ENCODE results near the gene CHI3L1. TPM values are rescaled to one million over a fixed set of nuclear protein-coding genes. Genes with fewer than 3 reads are reported as not detected.

Gene CHI3L1
- total RNA-seq, 1 experiment from 2014 or later, result not detected

GRCh38 chr1:203185585-203185984 is 919 bp downstream of the CHI3L1 start (continued):
- TF ChIP-seq RAD21 (IDR thresholded peaks at IDR 0.05; ENCODE audit: low read depth) (no peak), MAX (IDR thresholded peaks at IDR 0.05) (no peak), SRF (IDR thresholded peaks at IDR 0.05; ENCODE audit: low read depth) (no peak), EGR1 (IDR thresholded peaks at IDR 0.05; ENCODE audit: low read depth) (no peak), CEBPB (IDR thresholded peaks at IDR 0.05; ENCODE audit: low read depth) (no peak)

- intact Hi-C loops (cut with micrococcal nuclease), result no loop called here
- H3K4me1 ChIP-seq (ENCODE audit: control insufficient read depth in 1 of 2, insufficient read depth in 2 of 2, low read length in 2 of 2), result peaks cover 0 to 25% of the 10 kb centered on the region in 2 experiments; a peak in 2 of 4 replicates
- CTCF ChIA-PET, result interaction anchor here (1.1 kb wide), 2 partner anchors 9 to 12 kb away, joined by 3 to 4 read pairs; partner anchors contain the start of gene MYBPH
These were observed 1.4 kb downstream of the CHI3L1 start for GRCh38 chr1:203185061-203185461.

More at GRCh38 chr1:203185061-203185461, 1.4 kb downstream of the CHI3L1 start:
- H3K9me3 ChIP-seq (ENCODE audit: control insufficient read depth in 1 of 2, insufficient read depth in 1 of 2, low read depth in 1 of 2, low read length in 2 of 2), result no peaks in the 10 kb centered on the region
- no peak overlapping the region for H3K27ac ChIP-seq (ENCODE audit: low read depth, low read length)
- BruUV-seq (replicated peaks), result no TSS peak
- H3K4me3 ChIP-seq (replicated peaks in 1 of 2; ENCODE audit: low read depth in 1 of 2, low read length in 2 of 2), result no peak overlapping the region
- H3K4me2 ChIP-seq (ENCODE audit: low read length), result no peak overlapping the region
- ATAC-seq (no peak), DNase-seq (ENCODE audit: low read depth, low spot score) (no peak)
- ChIA-PET POLR2A (no interaction called here), RAD21 (ENCODE audit: low non-redundant PET in 1 of 2, low total read pairs in 2 of 2, uncharacterized antibody in 2 of 2, unreplicated experiment in 2 of 2) (no interaction called here)
- H3K36me3 ChIP-seq (ENCODE audit: control insufficient read depth in 1 of 2, insufficient read depth in 2 of 2, low read length in 2 of 2), result no peaks in the 10 kb centered on the region
- H2AFZ ChIP-seq (ENCODE audit: low read depth, low read length, poor library complexity, severe bottlenecking), result no peak overlapping the region
- TF ChIP-seq ZBTB33 (IDR thresholded peaks at IDR 0.05; ENCODE audit: extremely low read depth, insufficient replicate concordance, low read length) (no peak), POLR2AphosphoS5 (IDR thresholded peaks at IDR 0.05; ENCODE audit: low read depth, low read length) (no peak), JUND (IDR thresholded peaks at IDR 0.05) (no peak), EZH2phosphoT487 (IDR thresholded peaks at IDR 0.05; ENCODE audit: borderline replicate concordance) (no peak), CEBPB (IDR thresholded peaks at IDR 0.05; ENCODE audit: low read depth) (no peak), EGR1 (IDR thresholded peaks at IDR 0.05; ENCODE audit: low read depth) (no peak), SP1 (IDR thresholded peaks at IDR 0.05; ENCODE audit: low read depth) (no peak)
- no peak overlapping the region for H3K9ac ChIP-seq (ENCODE audit: low read length)
- H3K9me2 ChIP-seq (ENCODE audit: insufficient read depth), result no peaks in the 10 kb centered on the region
- no peaks in the 10 kb centered on the region for H4K20me1 ChIP-seq (ENCODE audit: insufficient read depth)
- no peaks in the 10 kb centered on the region for H3K79me2 ChIP-seq (ENCODE audit: insufficient read depth, low read length)
- H3K27me3 ChIP-seq (ENCODE audit: insufficient read depth, low read length), result no peaks in the 10 kb centered on the region
